ENCODE results near the gene NVL.

The NVL gene

DNA sequence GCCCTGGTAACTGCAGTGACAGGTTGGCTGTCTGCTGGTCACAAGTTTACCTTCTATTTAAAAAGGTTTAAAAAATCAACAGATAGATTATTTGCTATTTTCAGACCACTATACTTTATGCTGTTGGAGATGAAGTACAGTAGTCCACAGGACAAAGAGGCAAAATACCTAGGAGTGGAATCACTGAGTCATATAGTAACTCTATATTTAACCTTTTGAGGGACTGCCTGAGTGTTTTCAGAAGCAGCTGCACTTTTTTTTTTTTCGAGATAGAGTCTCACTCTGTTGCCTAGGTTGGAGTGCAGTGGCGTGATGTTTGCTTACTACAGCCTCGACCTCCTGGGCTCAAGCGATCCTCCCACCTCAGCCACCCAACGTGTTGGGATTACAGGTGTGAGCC is 38.4 kb upstream of the NVL start:
- Histone ChIP-seq H3K9me3 (ENCODE audit: control insufficient read depth, insufficient read depth, low read depth, low read length) (no peaks in the 10 kb centered on the region), H3K4me1 (ENCODE audit: control insufficient read depth, insufficient read depth, low read length) (no peaks in the 10 kb centered on the region), H3K27ac (ENCODE audit: extremely low read depth, low read depth, low read length) (no peak overlapping the region), H3K36me3 (ENCODE audit: control insufficient read depth in 2 of 2, insufficient read depth in 1 of 2, low read length in 2 of 2) (peaks cover 85% of the 10 kb centered on the region in 2 experiments), H3K4me3 (ENCODE audit: low read depth, low read length) (no peak overlapping the region)
- ChIA-PET POLR2A (interaction anchor here (0.6 to 0.7 kb wide), 2 partner anchors 11 to 89 kb away, joined by 3 read pairs; no protein-coding TSS in a partner anchor), CTCF (interaction anchor here (0.7 to 1.0 kb wide), 2 partner anchors 10 to 619 kb away, joined by 3 to 6 read pairs; no protein-coding TSS in a partner anchor)
- TF ChIP-seq, protein P1, sequence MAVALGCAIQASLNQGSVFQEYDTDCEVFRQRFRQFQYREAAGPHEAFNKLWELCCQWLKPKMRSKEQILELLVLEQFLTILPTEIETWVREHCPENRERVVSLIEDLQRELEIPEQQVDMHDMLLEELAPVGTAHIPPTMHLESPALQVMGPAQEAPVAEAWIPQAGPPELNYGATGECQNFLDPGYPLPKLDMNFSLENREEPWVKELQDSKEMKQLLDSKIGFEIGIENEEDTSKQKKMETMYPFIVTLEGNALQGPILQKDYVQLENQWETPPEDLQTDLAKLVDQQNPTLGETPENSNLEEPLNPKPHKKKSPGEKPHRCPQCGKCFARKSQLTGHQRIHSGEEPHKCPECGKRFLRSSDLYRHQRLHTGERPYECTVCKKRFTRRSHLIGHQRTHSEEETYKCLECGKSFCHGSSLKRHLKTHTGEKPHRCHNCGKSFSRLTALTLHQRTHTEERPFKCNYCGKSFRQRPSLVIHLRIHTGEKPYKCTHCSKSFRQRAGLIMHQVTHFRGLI (tag by site-specific recombination; IDR thresholded peaks at IDR 0.05): no peak
- TF ChIP-seq BCL11A (tag by site-specific recombination; IDR thresholded peaks at IDR 0.05; ENCODE audit: low read depth) (no peak), ZNF548 (tag by site-specific recombination; IDR thresholded peaks at IDR 0.05) (no peak), ZFP41 (tag by site-specific recombination; IDR thresholded peaks at IDR 0.05; ENCODE audit: borderline replicate concordance) (no peak), TCF7L2 (IDR thresholded peaks at IDR 0.05; ENCODE audit: borderline replicate concordance, low read depth, low read length) (no peak), ZNF571 (tag by site-specific recombination; IDR thresholded peaks at IDR 0.05) (no peak), ZSCAN30 (tag by site-specific recombination; IDR thresholded peaks at IDR 0.05) (no peak), WT1 (tag by site-specific recombination; IDR thresholded peaks at IDR 0.05) (no peak)
- TF ChIP-seq, protein P2, sequence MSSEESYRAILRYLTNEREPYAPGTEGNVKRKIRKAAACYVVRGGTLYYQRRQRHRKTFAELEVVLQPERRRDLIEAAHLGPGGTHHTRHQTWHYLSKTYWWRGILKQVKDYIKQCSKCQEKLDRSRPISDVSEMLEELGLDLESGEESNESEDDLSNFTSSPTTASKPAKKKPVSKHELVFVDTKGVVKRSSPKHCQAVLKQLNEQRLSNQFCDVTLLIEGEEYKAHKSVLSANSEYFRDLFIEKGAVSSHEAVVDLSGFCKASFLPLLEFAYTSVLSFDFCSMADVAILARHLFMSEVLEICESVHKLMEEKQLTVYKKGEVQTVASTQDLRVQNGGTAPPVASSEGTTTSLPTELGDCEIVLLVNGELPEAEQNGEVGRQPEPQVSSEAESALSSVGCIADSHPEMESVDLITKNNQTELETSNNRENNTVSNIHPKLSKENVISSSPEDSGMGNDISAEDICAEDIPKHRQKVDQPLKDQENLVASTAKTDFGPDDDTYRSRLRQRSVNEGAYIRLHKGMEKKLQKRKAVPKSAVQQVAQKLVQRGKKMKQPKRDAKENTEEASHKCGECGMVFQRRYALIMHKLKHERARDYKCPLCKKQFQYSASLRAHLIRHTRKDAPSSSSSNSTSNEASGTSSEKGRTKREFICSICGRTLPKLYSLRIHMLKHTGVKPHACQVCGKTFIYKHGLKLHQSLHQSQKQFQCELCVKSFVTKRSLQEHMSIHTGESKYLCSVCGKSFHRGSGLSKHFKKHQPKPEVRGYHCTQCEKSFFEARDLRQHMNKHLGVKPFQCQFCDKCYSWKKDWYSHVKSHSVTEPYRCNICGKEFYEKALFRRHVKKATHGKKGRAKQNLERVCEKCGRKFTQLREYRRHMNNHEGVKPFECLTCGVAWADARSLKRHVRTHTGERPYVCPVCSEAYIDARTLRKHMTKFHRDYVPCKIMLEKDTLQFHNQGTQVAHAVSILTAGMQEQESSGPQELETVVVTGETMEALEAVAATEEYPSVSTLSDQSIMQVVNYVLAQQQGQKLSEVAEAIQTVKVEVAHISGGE (tag by site-specific recombination; conservative IDR thresholded peaks at IDR 0.05; ENCODE audit: low read depth): no peak

DNA sequence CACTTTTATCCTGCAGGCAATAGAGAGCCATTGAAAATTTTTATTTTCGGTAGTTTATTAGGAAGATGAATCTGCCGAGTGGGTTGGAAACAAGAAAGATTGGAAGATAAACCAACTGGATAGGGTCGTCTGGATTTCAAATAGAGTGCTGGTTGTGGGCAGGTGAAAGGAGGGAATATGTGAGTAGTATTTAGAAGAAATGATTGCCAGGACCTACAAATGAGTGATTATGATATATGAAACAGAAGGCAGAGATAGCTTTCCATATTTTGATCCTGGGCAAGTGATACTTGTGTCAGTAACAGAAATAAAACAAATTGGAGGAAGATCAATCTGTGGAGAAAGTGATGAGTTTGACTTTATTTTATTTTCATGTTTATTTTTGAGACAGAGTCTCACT is 29.2 kb upstream of the NVL start:
- Histone ChIP-seq H3K36me3 (ENCODE audit: control insufficient read depth in 2 of 2, insufficient read depth in 1 of 2, low read length in 2 of 2) (peaks cover 11 to 39% of the 10 kb centered on the region in 2 experiments), H3K9me3 (ENCODE audit: control insufficient read depth, insufficient read depth, low read depth, low read length) (no peaks in the 10 kb centered on the region), H3K4me3 (ENCODE audit: low read depth, low read length) (no peak overlapping the region), H3K27ac (ENCODE audit: extremely low read depth, low read depth, low read length) (no peak overlapping the region), H3K4me1 (ENCODE audit: control insufficient read depth, insufficient read depth, low read length) (peaks cover 13% of the 10 kb centered on the region; the same call in 1 of the 2 replicates)
- ChIA-PET POLR2A (interaction anchor here (2.0 kb wide), 1 partner anchor 74 kb away, joined by 6 read pairs; no protein-coding TSS in a partner anchor), CTCF (no interaction called here)
- TF ChIP-seq WT1 (tag by site-specific recombination; IDR thresholded peaks at IDR 0.05): no peak
- no peak for TF ChIP-seq ZNF248 (tag by site-specific recombination; IDR thresholded peaks at IDR 0.05)
- TF ChIP-seq PRDM1 (tag by site-specific recombination; IDR thresholded peaks at IDR 0.05): 0 out of 2 replicates have a peak, but pooled peaks have one; percentile 52
- no peak for TF ChIP-seq ZNF423 (tag by site-specific recombination; IDR thresholded peaks at IDR 0.05)
- TF ChIP-seq ZNF112 (tag by site-specific recombination; IDR thresholded peaks at IDR 0.05): no peak
- 0 out of 2 replicates have a peak, but pooled peaks have one; percentile 9 for TF ChIP-seq ZBTB20 (tag by site-specific recombination; IDR thresholded peaks at IDR 0.05)
- TF ChIP-seq ZNF664 (tag by site-specific recombination; IDR thresholded peaks at IDR 0.05): no peak
- 0 out of 2 replicates have a peak, but pooled peaks have one; percentile 10 for TF ChIP-seq ZFHX2 (tag by site-specific recombination; conservative IDR thresholded peaks at IDR 0.05)
- peak; percentile 55; the same call in 1 of the 2 replicates for TF ChIP-seq ZNF24 (tag by site-specific recombination; IDR thresholded peaks at IDR 0.05)
- TF ChIP-seq ZNF366 (tag by site-specific recombination; conservative IDR thresholded peaks at IDR 0.05): peak; percentile 42; the same call in 1 of the 2 replicates
- no peak for TF ChIP-seq ZNF292 (tag by site-specific recombination; IDR thresholded peaks at IDR 0.05; ENCODE audit: borderline replicate concordance, low read depth)
- no peak for TF ChIP-seq ZNF157 (tag by site-specific recombination; IDR thresholded peaks at IDR 0.05)
- TF ChIP-seq ZNF76 (tag by site-specific recombination; IDR thresholded peaks at IDR 0.05; ENCODE audit: borderline replicate concordance, low read depth): no peak

Measured in HEK293 (cell line).